Measurements from ENCODE around the gene PALLD.

GRCh38 chr4:168716406-168717129 lies 219.7 kb downstream of the PALLD start:
- TF ChIP-seq EZH2 (IDR thresholded peaks at IDR 0.05; ENCODE audit: insufficient read depth, poor library complexity, severe bottlenecking): no peak
- TF ChIP-seq EZH2phosphoT487 (IDR thresholded peaks at IDR 0.05; ENCODE audit: insufficient read depth, low read depth): no peak

Measured in GM23248 (cell line).